GDM1 (cell line): ENCODE results near the gene MAGI1.
"Not testable (repeated sequence)": the region's sequence is repeated elsewhere in the genome, so short reads cannot be mapped to it uniquely, and the experiment has no call there.

ENCODE experiments used
- DNase-seq: peaks from one replicate; lab custom pipeline; 2025; lab: John Stamatoyannopoulos, UW

The MAGI1 gene

DNA sequence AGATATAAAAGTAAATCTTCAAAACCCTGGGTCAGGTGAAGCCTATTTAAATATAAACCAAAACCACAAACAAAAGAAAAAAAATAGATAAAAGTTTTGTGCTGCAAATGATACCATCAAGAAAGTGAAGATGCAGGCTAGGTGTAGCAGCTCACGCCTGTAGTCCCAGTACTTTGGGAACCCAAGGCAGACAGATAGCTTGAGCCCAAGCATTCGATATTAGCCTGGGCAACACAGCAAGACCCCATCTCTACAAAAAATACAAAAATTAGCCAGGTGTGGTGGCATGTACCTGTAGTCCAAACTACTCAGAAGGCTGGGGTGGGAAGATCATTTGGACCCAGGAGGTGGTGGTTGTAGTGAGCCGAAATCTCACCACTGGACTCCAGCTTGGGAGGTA is 164.8 kb downstream of the MAGI1 start:
- no peak for DNase-seq

DNA sequence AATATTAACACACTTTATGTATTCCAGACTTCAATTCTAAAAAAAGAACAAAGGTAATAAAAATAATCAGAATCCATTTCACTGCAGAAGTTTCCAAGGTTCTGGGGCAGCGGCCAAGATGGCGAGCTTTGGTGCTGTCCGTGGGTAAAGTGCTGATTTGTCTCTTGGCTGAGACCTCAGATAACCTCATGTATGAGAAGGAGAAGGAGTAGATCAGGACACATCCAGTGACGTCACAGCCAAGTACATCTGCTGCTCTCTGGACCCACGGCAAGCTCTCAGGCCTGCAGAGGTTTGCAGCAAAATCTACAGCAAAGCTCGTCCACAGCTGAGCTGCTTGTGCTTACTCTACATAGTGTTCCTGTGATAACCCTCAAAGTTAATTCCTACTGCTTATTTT is 165.7 kb downstream of the MAGI1 start:
- no peak for DNase-seq

DNA sequence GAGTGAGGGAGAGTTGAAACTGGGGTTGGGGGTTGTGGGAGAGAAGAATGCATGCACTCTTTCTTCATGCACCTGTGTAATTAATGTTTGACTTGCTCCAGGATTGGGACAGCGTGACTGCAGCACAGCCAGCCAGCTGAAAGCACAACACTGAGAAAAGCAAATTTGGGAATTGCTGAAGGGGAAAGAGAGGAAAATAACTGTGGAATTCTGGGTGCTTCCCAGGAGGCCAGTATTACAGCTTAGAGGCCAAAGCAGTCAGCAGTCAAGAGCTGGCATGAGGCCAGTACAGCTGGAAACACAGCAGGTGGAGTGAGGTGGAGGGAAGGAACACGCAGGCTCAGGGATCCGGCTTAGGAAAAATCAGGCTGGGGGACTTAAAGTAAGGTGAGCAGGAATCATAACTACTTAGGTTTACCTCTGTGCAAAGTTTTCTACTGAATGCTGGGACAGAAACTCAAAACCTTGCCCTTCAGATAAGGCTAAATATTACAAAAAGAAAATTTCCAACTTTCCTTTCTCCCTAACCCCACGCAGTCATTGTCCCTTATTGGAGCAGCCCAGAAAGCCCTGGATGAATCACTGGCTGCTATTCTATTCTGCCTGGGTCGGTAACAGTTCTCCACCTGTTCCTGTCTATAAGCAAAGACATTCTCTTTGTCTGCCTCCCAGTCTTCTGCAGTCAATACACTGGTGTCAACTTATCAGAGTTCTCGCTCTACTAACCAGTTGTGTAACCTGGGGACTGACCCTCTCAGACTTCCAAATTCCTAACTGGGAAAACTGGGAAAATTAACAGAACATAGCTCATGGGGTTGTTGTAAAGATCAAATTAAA is 167.2 kb downstream of the MAGI1 start:
- no peak for DNase-seq

DNA sequence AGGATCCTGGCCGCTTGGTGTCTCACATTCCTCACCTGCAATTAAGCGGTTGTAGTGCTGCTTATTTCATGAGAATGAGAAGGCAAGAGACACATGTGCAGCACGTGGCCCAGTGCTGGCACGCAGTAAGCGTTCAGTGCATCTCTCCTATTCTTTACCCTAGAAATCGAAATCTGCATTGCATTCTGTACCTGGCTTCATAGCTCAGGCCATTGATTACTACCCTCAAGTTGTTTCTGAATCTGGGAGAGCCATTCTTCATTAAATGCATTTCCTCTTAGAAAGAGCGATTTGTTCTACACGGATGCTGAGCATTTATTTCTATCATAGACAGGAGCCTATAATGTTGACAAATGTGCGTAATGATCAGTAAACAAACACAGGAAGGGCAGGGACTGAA is 168.9 kb downstream of the MAGI1 start:
- no peak for DNase-seq

DNA sequence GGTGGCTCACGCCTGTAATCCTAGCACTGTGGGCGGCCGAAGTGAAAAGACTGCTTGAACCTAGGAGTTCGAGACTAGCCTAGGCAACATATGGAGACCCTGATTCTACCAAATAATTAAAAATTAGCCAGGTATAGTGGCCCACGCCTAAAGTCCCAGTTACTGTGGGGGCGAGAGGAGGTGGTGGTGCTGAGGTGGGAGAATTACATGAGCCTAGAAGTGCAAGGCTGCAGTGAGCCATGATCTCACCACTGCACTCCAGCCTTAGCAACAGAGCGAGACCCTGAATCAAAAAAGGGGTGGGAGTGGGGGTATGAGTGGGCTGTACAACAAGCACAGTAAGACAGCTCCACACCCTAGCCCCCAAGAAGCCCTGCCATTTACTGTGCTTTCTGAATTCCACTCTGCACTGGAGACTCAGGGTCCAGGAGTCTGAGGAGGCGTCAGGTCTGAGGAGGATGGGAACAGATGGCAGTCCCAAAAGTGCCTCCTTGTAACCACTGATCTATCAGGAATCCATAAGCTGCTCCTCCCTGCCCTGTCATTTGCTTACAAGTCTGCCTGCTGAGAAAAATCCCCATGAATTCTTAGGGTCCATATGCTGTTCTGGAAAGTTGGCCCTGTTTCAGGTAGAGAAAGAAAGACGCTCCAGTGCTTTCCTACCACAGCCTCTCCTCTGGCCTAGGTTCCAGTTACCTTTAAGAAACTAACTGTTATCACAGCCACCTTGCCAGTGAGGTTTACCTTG is 171.1 kb downstream of the MAGI1 start:
- no peak for DNase-seq

DNA sequence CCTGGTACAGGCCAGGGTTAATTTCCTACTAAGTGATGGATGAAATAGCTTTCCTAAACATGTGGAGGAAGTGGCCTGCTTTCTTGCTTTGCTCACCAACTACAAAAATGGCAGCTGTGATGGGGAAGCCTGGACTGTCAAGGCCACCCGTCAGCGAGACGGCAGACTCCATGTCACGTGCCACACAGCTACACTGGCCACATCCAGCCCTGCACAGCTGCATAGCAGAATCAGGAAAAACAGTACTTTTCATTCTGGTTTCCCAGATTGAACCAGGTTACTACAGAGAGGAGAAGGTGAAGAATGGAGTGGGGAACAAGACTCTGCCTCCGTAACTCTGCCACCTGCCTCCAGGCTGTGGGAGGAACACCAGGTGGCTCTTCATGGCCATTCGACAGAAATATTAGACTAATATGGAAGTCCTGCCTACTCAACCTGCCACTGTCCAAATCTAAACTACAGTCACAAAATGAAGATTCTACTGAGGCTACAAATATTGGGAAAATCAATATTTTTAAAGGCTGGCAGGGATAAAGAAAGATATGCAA is 174.3 kb downstream of the MAGI1 start:
- DNase-seq: no peak

DNA sequence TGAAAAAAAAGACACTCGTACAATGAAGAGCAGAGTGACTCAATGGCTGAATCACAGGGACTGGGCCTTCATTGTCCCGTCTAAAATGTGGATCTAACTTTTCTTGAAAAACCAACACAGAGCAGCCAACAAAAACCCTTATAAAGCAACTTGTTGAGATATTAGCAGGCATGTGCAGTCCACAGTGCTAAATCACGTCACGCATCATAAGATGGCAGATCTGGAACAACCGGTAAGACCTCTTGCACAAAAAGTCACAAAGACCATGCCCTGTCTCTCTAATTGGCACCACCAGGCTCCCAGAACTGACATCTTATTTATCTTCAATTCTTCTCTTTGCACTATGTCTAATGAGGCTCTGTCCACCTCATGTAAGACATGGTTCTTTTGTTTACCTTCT is 177.0 kb downstream of the MAGI1 start:
- no peak for DNase-seq

DNA sequence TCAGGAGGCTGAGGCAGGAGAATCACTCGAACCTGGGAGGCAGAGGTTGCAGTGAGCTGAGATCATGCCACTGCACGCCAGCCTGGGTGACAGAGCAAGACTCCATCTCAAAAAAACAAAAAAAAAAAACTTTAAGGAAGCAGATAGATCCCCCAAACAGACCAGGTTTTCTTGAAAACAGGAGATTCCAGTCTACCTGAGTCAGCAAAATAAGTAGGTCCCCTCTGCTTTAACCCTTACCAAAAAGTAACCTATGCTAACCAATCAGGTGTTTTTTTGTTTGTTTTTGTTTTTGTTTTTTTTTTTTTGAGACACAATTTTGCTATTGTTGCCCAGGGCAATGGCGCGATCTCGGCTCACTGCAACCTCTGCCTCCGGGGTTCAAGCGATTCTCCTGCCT is 179.1 kb downstream of the MAGI1 start:
- not testable (repeated sequence) for DNase-seq

DNA sequence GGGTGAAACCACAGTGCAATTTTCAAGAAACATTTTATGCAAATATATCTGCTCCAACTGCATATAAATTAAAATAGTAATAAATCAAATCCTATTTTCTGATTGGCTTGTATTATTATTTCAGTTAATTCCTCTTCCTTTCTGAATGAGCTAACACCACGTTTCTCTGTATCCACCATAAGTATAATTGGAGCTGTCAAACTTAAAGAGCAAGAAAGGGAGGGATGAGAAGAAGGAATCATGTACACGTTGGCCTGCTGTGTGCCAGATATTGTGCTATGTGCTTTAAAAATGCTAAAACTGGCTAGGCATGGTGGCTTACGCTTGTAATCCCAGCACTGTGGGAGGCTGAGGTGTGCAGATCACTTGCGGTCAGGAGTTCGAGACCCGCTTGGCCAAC is 180.0 kb downstream of the MAGI1 start:
- no peak for DNase-seq

DNA sequence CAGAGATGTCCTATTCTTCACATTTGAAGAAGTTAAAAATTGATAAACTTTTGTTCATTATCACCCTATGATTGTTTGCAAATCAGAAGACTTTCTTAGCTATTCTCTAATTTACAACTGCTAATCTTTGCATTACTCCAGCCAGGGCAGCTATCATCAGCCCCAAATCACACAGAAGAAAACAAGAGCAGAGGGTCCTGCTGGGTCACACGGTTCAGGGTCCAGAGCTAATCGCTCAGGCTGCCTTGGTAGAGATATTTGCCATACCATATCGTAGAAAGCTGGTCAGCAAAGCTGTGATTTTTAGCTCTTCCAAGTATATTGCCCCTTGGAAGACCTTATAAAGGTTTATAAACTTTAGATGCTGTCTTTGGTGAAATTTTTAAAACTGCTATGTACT is 181.4 kb downstream of the MAGI1 start:
- DNase-seq: no peak

DNA sequence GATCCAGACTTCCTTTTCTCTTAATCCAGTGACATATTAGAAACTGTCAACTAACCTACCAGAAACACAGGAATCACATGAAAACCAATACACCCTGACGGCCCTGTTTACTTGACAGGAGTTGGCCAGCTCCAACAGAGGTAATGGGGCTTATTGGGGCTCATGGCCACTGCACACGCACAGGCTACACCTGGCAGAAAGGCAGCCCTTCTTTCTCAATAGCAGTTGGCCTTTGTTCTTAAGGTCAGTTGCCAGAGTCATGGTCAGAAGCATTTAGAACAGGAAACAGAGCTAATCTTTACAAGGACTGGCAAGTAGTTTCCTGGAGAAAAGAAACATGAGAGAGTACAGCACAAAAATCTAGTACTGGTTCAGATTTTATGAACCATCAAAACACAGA is 181.8 kb downstream of the MAGI1 start:
- DNase-seq: no peak

DNA sequence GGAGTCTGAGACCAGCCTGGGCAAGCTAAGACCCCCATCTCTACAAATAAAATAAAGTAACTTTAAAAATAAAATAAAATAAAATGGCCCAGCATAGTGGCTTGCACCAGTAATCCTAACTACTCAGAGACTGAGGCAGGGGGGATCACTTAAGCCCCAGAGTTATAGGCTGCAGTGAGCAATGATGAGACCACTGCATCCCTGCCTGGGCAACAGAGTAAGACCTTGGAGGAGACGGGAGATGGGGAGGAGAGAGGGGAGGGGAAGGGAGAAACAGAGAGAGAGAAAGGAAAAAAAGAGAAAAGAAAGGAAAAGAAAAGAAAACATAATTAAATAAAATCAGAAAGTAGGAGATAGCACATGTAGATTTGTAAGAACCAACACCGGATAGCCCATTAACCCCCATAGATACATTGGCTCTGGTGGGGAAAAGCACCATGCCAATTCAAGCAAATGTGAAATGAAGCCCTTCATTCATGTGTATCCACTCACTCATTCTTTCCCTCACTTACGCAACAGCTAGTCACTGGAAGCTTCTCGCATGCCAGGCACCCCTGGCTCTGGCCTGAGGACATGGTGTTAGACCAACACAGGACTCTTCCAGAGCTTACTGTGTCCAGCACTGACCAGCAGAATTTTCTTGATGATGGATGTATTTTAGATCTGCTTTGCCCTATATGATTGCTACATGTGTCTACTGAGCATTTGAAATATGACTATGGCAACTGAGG is 183.2 kb downstream of the MAGI1 start:
- DNase-seq: no peak

DNA sequence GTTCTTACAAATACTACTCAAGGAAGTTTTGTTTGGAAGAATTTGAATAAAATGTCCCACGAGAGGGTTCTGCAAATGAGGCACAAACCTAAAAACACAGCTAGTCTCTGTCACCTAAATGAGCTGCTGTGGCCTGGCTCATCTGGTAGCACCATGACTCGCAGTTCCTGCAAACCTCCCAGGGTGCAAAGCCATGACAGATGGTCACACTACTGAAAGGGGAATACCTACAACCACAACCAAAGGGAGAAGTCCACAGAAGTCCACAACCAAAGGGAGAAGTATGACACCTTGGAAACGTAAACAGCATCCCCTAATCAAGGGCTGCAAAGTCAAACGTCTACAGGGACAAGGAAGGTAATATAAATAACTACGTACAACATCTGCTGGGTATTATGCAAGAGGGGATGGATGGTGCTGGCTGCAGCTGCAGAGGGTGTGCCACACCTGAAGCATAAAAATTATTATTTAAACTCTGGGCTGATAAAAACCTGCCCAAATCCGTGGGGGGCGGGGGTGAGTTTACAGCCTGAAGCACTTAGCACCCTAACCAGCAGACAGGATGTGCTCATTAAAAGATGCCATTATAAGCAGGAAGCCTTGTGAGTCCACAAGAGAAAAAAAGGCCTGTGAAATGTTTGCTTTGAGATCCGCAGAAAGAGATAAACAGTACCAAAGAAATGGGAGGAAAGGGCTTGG is 184.0 kb downstream of the MAGI1 start:
- DNase-seq: no peak

DNA sequence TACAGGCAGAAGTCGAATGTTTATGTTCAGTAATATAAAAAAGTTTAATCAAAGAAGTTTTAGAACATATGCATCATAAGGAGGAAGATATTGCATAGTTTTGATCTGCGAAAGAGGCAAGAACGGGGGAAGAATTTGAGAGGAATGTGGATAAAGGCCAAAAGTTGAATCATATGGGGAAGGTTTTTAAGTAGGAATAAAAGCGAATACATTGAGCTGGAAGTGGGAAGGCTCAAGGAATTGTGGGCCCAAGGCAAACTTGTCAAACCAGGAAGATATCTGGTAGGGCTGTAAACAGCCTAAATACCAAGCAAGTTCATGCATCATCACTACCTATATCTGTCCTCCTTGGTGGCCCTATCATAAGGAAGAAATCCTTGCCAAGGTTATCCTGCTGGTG is 186.9 kb downstream of the MAGI1 start:
- DNase-seq: no peak

DNA sequence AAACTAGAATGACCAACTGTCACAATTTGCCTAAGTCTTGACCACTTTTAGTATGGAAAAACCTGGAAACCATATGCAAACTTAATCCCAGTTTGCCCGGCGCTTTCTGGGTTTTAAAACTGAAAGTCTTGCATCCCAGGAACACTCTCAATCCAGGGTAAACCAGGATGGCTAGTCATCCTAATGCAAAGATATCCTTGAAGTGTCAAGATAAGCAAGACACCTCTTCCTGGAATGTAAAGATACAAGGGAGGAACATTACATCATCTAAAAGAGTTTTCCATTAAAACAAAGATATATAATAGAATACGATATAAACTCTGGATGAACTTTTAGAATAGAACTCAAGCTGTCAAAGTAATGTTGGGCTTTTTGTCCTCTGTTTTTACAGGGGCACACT is 188.5 kb downstream of the MAGI1 start:
- DNase-seq: no peak

DNA sequence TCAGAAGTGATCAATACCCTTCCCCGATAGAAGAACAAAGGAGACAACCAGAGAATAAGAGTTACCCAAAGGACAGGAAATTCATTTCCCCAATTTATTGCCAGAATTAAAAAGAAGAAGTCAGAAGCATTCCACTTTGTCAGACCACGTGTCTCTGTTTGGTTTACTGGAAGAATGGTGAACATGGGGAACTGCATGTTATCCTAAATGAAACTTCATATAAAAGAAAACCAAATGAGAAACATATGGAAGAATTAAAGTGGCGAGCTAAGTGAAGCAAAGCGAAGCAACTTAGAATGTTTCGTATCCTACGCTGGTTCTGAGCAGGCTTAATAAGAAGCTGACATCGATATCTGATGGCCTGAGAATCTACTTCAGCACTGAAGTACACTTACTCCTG is 190.7 kb downstream of the MAGI1 start:
- no peak for DNase-seq

DNA sequence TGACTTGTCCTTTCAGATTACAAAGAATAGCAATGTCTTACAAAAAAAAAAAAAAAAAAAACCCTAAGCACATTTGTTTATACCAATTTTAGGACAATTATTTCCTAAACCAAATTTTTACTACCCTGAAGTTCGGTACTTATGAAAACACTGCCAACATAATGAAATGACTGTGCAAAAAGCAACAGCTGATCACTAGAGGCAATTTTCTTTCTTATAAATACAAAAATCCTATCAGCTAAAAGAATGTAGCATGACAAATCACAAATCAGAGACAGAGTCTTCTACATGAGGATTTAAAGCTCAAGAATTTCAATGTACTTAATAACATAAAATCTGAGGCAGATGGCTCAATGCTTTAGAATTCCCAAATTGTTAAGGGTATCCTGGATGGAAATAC is 191.8 kb downstream of the MAGI1 start:
- no peak for DNase-seq

DNA sequence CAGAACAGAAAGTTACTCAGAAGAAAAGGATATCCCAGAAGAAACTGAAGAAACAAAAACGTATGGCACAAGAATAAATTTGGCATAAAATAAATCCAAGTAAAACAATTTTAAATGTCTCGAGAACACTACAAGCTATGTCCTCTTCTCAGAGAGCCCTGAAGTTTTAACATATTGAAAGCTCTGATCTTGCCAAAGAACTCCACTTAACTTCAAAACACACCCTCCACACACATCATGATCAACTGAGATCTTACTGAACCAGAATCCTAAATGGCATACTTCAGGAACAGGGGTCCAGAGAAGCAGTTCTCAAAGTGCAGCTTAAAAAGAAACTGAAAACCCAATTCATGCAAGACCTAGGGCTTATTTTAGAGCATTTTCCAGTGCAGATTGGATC is 194.3 kb downstream of the MAGI1 start:
- DNase-seq: no peak

DNA sequence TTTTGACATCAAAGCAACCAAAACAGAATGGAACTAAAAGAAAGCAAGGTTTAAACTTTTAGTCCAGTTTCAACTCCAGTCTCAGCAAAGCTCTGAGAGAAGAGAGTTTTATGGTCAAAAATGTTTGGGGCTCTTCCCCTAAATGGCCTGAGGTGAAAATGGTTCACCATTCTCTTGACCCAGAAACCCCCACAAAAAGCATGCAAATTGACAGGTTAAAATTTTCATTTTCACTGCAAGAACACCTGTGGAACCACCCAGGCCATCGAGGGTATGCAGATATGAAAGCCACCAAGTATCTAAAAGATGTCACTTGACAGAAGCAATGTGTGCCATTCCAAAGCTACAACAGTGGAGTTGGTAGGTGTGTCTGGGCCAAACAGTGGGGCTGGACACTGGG is 195.0 kb downstream of the MAGI1 start:
- no peak for DNase-seq

DNA sequence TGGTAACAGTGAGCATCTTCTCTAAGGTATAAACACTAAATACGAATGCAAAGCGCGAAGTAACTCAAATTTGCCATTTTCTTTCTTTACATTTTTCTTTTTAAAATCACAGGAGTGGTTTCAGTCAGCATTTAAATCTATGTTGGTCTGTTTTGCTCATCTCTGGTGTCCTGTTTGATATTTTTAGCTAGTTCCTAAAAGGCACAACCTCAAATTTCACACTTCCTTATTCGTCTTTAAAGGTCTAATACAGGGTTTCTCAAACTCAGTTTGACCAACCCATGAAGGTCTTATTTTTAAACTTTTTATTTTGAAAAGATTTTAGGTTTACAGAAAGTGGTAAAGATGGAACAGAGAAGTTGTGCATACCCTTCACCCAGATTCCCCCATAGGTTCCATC is 201.1 kb downstream of the MAGI1 start:
- no peak for DNase-seq

DNA sequence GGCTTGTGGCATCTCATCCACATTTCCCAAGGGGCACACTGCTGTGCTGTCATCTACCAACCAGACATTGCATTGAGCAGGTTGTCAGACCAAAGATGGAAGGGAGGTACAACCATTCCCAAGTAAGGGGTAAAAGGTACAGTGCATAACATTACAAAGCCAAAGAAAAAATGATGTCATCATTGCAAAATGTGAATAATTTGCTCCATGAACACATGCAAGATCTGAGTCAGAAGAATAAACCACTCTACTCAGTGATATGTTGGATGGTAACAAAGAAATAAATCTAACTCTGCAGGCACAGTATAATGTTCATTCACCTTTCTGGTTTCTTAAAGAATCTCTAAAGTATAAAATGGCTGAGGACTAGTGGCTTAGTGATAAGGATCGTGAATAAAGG is 202.7 kb downstream of the MAGI1 start:
- DNase-seq: no peak
